HG03064 (cell line): ENCODE data around the gene SLC25A10.

ENCODE experiments used
- ATAC-seq: cut with Tn5 transposase; IDR thresholded peaks from one replicate; pipeline ENCODE4 v1.9.1; 2021; ENCODE audit warnings: low read depth; ENCODE audit not compliant: unreplicated experiment

SLC25A10 gene

DNA sequence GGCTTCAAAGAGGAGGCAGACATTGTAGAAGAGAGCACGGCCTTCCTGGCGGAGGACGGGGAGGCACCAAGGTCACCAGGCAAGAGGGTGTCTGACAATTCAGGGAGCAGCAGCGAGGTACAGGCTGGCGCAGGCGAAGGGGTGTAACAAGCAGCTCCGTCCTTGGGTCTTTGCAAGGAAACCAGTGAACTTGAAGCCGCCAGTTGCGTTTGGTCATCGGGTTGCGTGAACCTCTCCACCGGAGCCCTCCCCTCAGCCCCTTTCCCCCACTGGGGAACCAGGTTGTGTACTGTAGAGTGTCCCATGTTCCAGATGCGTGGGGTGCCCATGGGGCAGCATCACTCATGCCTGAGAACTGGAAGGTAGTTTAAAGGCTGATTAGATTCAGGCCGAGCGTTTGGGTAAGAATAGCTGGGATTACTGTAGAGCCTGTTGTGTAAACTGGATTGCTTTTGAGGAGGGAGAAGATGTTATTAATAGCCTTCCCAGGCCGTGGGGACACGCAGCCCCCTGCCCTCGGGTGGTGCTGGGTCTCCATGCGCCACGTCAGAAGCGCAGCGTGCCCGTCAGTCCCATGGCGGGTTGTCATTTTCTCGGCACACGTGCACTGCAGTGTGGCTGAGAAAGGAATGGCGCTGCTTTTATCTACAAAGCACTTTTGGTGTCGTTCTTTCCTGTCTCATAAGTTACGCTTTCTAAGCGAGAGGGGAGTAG lies 6.4 kb upstream of the SLC25A10 start:
- ATAC-seq = no peak

- no peak for ATAC-seq
These were observed 5.9 kb upstream of the SLC25A10 start for GRCh38 chr17:81706232-81706611.

DNA sequence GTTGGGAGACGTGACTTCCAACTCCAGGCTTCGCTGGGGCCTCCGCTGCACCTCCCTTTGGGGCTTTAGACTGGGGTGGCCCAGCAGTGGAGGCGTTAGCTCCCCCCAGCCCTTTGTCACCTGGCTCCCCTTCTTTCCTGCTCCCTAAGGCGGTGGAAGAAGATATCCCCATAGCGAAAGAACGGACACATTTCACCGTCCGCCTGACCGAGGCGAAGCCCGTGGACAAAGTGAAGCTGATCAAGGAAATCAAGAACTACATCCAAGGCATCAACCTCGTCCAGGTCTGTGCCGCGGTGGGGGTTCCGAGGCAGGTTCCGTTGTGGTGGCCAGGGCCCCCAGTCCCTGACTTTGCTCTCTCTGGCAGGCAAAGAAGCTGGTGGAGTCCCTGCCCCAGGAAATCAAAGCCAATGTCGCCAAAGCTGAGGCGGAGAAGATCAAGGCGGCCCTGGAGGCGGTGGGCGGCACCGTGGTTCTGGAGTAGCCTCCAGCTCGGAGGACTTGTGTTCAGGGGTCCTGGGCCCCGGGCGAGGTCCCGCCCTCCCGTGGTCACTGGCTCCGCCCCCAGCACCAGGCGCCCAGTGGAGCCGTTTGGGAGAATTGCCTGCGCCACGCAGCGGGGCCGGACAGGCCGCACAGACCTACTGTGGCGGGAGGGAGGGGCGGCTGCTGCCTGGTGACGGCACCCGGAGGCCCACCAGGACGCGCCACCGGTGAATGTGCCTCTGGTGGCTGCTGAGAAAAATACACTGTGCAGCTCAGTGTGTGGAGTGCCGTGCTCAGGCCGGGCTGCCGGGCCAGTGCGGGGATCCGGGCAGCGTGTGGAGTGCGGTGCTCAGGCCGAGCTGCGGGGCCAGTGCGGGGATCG lies 5.1 kb upstream of the SLC25A10 start:
- ATAC-seq = no peak

- ATAC-seq = no peak
These were observed 4.1 kb upstream of the SLC25A10 start for GRCh38 chr17:81707725-81708646.

GRCh38 chr17:81708739-81709185 lies 3.3 kb upstream of the SLC25A10 start:
- ATAC-seq = no peak

DNA sequence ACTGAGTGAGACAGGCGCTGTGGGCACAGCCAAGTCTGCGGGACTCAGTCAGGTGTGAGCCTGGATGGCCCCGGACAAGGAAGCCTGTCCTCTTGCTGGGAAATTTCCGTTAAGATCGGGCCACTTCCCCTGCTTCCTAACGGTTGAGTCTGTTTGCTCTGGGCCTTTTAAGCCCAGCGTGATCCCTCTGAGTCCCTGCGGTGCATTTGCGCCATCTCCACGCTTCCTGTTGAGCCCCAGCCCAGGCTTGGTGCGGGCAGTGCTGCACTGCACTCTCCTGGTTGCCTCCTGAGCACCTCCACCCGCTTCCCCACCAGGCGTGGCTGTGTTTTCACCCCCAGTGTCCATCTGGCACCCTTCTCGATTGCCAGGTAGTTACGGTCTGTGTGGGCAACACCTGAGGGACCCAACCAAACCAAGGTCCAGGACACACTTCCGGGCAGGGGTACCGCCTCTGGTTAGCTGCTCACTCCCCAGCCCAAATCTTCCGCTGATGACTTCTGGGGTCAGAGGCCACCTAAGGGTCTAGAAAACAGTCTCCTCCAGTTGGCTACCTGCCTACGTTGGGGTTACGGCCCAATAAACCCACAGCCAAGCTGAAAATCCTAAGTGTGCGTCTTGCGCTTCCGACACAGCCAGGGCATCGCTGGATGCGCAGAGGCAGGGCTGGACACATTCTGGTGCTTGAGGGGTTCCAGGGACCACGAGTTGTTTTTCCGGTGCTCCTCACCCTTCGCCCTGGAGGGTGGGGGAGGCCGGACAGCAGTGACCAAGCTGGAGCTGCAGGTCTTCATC lies 1.4 kb upstream of the SLC25A10 start:
- no peak for ATAC-seq

GRCh38 chr17:81712468-81713003 lies 452 bp downstream of the SLC25A10 start:
- ATAC-seq = no peak

DNA sequence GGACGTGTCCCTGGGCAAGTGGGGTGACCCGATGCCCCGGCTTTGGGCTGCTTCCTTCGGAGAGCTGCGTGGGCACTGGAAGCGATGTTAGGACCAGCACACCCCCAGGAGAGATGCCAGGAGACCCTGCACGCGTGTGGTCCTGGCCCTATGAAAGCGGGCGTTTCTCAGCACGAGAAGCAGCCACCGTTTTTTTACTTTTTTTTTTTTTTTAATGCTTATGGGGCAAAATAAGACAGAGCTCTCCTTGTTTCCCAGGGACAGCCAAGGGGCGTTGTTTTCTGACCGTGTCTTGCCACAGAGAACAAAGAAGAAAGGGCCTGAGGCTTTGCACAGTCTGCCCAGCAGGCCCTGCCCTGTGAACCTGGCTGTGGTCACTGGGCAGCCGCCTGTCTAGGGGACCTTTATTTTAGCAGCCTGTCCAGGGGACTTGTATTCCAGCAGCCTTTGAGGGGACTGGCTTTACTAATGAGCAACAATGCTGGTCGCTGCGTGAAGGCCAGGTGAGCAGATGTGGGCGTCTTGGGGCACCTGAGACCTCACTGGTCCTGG lies 996 bp downstream of the SLC25A10 start:
- no peak for ATAC-seq

DNA sequence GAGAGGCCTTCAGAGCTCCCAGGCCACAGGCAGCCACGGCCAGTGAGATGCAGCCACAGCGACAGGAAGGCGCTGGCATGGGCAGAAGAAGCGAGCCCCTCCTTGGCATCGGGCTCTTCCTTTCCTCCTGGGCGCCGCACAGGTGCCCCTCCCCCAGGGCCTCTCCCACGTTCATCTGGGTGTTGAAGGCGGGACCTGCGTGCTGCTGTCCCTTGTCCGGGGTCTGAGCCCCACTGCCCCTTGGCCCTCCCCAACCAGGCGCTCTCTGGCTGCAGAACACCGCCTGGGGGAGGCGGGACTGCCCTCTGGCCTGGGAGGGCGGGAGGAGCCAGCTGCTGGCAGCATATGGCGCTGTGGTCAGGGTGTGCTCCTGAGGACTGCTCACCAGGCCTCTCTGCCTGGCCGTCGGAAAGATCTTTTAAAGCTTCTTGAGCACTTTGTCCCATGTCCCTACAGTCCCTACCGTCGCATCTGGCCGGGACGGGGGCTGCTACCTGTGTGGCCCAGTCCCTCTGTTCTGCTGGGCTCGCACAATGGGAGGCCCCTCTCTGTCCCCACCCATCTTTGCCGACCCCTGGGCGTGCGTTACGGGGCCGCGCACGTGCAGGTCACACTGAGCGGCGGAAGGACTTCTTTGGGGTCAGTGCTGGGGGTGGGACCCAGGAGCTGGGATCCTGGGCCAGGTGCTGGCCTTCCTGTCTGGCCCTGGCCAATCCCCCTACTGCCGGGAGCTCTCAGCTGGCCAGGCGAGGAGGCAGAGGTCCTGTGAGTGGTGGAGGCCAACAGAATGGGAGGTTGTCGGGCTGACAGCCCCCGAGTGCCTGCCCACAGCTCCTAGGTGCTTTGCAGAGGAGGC lies 1.7 kb downstream of the SLC25A10 start:
- ATAC-seq = no peak

- no peak for ATAC-seq
These were observed 2.5 kb downstream of the SLC25A10 start for GRCh38 chr17:81714412-81715106.

- no peak for ATAC-seq
These were observed 3.2 kb downstream of the SLC25A10 start for GRCh38 chr17:81715107-81715871.

DNA sequence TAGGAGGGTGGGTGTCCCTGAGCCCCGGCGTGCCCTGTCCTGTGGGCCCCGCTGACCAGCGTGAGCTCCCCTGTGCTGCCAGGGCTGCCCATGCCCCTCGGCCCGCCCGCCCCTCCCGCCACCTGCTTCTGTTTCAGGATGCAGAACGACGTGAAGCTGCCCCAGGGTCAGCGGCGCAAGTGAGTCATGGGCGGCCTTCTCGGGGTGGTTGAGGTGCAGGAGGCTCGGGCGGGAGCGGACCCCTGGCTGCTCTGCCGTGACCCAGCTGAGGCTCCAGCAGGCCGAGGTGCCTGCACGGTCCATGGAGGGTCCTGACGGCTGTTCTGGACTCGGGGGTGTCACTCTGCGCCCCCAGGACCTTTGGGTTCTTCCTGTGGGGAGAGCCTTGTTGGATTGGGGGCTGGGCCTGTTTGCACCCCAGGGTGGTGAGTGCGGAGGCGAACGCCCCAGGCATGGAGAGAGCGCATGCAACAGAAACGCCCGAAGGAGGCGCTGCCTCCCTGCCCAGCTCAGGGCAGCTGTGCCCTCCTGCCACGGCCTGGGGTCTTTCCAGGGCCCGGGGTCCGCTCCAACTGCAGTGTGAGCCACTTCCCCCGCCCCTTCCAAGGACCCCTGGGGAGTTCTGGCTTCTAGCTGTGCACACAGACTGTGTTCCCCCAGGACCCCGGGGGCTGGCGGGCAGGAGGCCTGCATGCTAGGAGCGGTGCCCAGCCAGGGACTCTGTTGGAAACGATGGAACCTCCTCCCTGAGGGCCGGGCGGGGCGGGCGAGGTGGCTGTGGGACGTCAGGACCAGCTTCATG lies 4.0 kb downstream of the SLC25A10 start:
- no peak for ATAC-seq

DNA sequence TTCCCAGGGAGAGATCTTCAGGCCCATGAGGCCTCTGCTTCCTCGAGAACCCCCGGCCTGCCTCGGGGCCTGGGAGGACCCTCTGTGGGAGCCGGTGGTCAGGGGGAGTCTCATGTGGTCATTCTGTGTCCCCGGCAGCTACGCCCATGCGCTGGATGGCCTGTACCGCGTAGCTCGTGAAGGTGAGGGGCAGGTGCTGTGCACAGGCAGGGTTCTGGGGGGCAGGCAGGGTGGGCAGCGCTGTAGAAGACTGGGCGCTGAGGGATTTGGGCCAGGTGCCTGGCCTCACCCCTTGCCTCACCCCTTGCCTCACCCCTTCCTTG lies 4.6 kb downstream of the SLC25A10 start:
- no peak for ATAC-seq

- ATAC-seq = no peak
These were observed 5.1 kb downstream of the SLC25A10 start for GRCh38 chr17:81717049-81717765.

DNA sequence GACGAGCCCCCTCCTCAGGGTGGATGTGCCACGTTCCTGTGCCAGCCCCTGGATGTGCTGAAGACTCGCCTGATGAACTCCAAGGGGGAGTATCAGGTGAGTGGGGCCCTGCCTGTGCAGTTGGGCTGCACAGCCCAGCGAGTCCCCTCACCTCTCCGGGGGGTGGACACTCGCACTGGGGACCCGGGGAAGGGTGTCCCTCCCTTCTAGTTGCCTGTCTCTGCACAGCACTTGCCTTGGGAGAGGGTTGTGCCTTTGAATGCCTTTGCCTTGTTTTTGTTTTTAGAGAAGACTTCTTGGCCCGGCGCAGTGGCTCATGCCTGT lies 5.6 kb downstream of the SLC25A10 start:
- no peak for ATAC-seq
